H1 (cell line): ENCODE measurements around the gene PTPRG. TPM values are rescaled to one million over a fixed set of nuclear protein-coding genes. Genes with fewer than 3 reads are reported as not detected.

Source experiments
- CTCF ChIA-PET: fragments of 300-600 bp; sonication (Branson Sonifier 250); formaldehyde crosslinking; loops from one replicate; lab custom pipeline; 2021; ENCODE audit not compliant: partially characterized antibody; lab: Charles Lee
- POLR2A ChIA-PET: fragments of 300-600 bp; sonication (Branson Sonifier 250); formaldehyde crosslinking; loops from one replicate; lab custom pipeline; 2021; ENCODE audit warnings: inconsistent platforms; ENCODE audit not compliant: partially characterized antibody; lab: Charles Lee
- DNase-seq, 2 experiments: peaks; one replicate each; pipeline versions ENCODE4 v3.0.0 to v3.0.0-alpha.2; 2010 to 2022; ENCODE audit warnings: low spot score in 2 of 2, low read depth in 1 of 2, mixed read lengths in 1 of 2
- FAIRE-seq: peaks from 2 replicates; lab custom pipeline; 2011; peaks lifted over from hg19 to GRCh38; lab: Jason Lieb, UNC
- H2AFZ ChIP-seq: 2 replicates; pipeline ENCODE4 v1.8.1; 2012; ENCODE audit warnings: low read length, inconsistent platforms
- H2AK5ac ChIP-seq: 2 replicates; pipeline ENCODE4 v1.6.1; 2013; ENCODE audit warnings: low read depth, low read length
- H2BK120ac ChIP-seq: replicated peaks from 2 replicates; pipeline ENCODE3; 2013; ENCODE audit warnings: low read depth, low read length, inconsistent platforms
- H2BK12ac ChIP-seq: 2 replicates; pipeline ENCODE4 v1.6.1; 2013; ENCODE audit warnings: low read depth, low read length
- H2BK15ac ChIP-seq: 2 replicates; pipeline ENCODE4 v1.6.1; 2013; ENCODE audit warnings: low read length
- H2BK20ac ChIP-seq: 2 replicates; pipeline ENCODE4 v1.6.1; 2013; ENCODE audit warnings: low read length
- H2BK5ac ChIP-seq: 2 replicates; pipeline ENCODE4 v1.6.1; 2013; ENCODE audit warnings: low read depth, low read length
- H3K14ac ChIP-seq: 2 replicates; pipeline ENCODE4 v1.6.1; 2013; ENCODE audit warnings: inconsistent platforms; ENCODE audit not compliant: insufficient read length
- H3K18ac ChIP-seq: 2 replicates; pipeline ENCODE4 v1.6.1; 2013; ENCODE audit warnings: low read length; ENCODE audit errors: extremely low read depth
- H3K23ac ChIP-seq: 2 replicates; pipeline ENCODE4 v1.6.1; 2013; ENCODE audit warnings: inconsistent platforms; ENCODE audit not compliant: insufficient read length
- H3K23me2 ChIP-seq: 2 replicates; pipeline ENCODE4 v1.6.1; 2013; ENCODE audit warnings: low read depth, low read length
- H3K27ac ChIP-seq: 2 replicates; pipeline ENCODE4 v1.6.1; 2011; ENCODE audit warnings: low read depth, low read length, inconsistent platforms
- H3K27me3 ChIP-seq, 4 experiments: replicated peaks in 1 of 4; 1 replicate in 1 of 4; 2 replicates in 3 of 4; pipeline versions ENCODE4 v1.6.1 to v1.8.1; 2011 to 2013; ENCODE audit warnings: low read length in 3 of 4, mild to moderate bottlenecking in 3 of 4, inconsistent platforms in 2 of 4, mixed read lengths in 2 of 4, moderate library complexity in 1 of 4; ENCODE audit not compliant: control insufficient read depth in 3 of 4, insufficient read depth in 3 of 4; ENCODE audit errors: extremely low read depth in 1 of 4
- H3K36me3 ChIP-seq, 4 experiments: 2 replicates each; pipeline versions ENCODE4 v1.6.1 to v1.8.1; 2011 to 2013; ENCODE audit warnings: mild to moderate bottlenecking in 4 of 4, low read length in 3 of 4, moderate library complexity in 2 of 4, control low read depth in 1 of 4, inconsistent platforms in 1 of 4; ENCODE audit not compliant: insufficient read depth in 4 of 4, control insufficient read depth in 2 of 4
- H3K4ac ChIP-seq: replicated peaks from 2 replicates; pipeline ENCODE3; 2013; ENCODE audit warnings: low read length, low read depth, mixed read lengths, inconsistent platforms; ENCODE audit not compliant: insufficient read length
- H3K4me1 ChIP-seq, 4 experiments: replicated peaks in 1 of 4; 1 replicate in 1 of 4; 2 replicates in 3 of 4; pipeline versions ENCODE4 v1.6.1 to v1.8.1; 2011 to 2013; ENCODE audit warnings: low read length in 3 of 4, inconsistent platforms in 2 of 4, mixed read lengths in 1 of 4; ENCODE audit not compliant: insufficient read depth in 4 of 4, control insufficient read depth in 3 of 4
- H3K4me2 ChIP-seq, 2 experiments: 2 replicates each; pipeline versions ENCODE4 v1.6.1 to v1.8.1; 2011 to 2013; ENCODE audit warnings: low read depth in 2 of 2, low read length in 2 of 2, control low read depth in 1 of 2, inconsistent platforms in 1 of 2, mild to moderate bottlenecking in 1 of 2; ENCODE audit not compliant: insufficient read depth in 1 of 2
- H3K4me3 ChIP-seq, 4 experiments: fragments of 200-600, 300-600 bp in 1 of 4; sonication (generic), shearing (Covaris generic), sonication (Bioruptor Twin) in 1 of 4; 2 replicates each; pipeline versions ENCODE4 v1.5.1 to v1.8.1; 2011 to 2016; ENCODE audit warnings: low read length in 4 of 4, low read depth in 3 of 4, control low read depth in 2 of 4, inconsistent platforms in 2 of 4, mild to moderate bottlenecking in 2 of 4, mixed read lengths in 1 of 4, moderate library complexity in 1 of 4; ENCODE audit not compliant: insufficient read depth in 2 of 4; ENCODE audit errors: extremely low read depth in 1 of 4
- H3K56ac ChIP-seq: replicated peaks from 2 replicates; pipeline ENCODE3; 2013; ENCODE audit warnings: low read depth, mild to moderate bottlenecking, mixed read lengths, low read length, inconsistent platforms; ENCODE audit not compliant: insufficient read length
- H3K79me1 ChIP-seq: 2 replicates; pipeline ENCODE4 v1.6.1; 2013; ENCODE audit warnings: low read depth, low read length, control low read depth
- H3K79me2 ChIP-seq, 2 experiments: 2 replicates each; pipeline versions ENCODE4 v1.6.1 to v1.8.1; 2012 to 2013; ENCODE audit warnings: low read length in 2 of 2, mild to moderate bottlenecking in 2 of 2, inconsistent platforms in 1 of 2; ENCODE audit not compliant: insufficient read depth in 2 of 2, control insufficient read depth in 1 of 2
- H3K9ac ChIP-seq, 4 experiments: replicated peaks in 1 of 4; 1 replicate in 1 of 4; 2 replicates in 3 of 4; pipeline versions ENCODE4 v1.6.1 to v1.8.1; 2011 to 2013; ENCODE audit warnings: low read depth in 3 of 4, low read length in 3 of 4, control low read depth in 2 of 4, mild to moderate bottlenecking in 2 of 4, moderate library complexity in 2 of 4, inconsistent platforms in 1 of 4; ENCODE audit errors: extremely low read depth in 1 of 4
- H3K9me3 ChIP-seq, 2 experiments: 2 replicates each; pipeline versions ENCODE4 v1.6.1 to v1.8.1; 2012 to 2013; ENCODE audit warnings: mild to moderate bottlenecking in 2 of 2, moderate library complexity in 2 of 2, control low read depth in 1 of 2, inconsistent platforms in 1 of 2, low read depth in 1 of 2, low read length in 1 of 2, mixed read lengths in 1 of 2; ENCODE audit not compliant: insufficient read depth in 2 of 2
- H4K20me1 ChIP-seq, 2 experiments: replicated peaks in 1 of 2; 2 replicates each; pipeline versions ENCODE3 to v1.8.1; 2011 to 2013; ENCODE audit warnings: inconsistent platforms in 2 of 2, low read length in 2 of 2, mild to moderate bottlenecking in 1 of 2; ENCODE audit not compliant: insufficient read depth in 2 of 2, control insufficient read depth in 1 of 2
- H4K5ac ChIP-seq: 2 replicates; pipeline ENCODE4 v1.6.1; 2013; ENCODE audit warnings: low read length, low read depth, mixed read lengths, inconsistent platforms; ENCODE audit not compliant: insufficient read length
- H4K8ac ChIP-seq: 2 replicates; pipeline ENCODE4 v1.8.0; 2013; ENCODE audit warnings: mild to moderate bottlenecking, moderate library complexity, low read length, inconsistent platforms; ENCODE audit not compliant: insufficient read depth; ENCODE audit errors: extremely low read depth
- H4K91ac ChIP-seq: replicated peaks from 2 replicates; pipeline ENCODE3; 2013; ENCODE audit warnings: low read length, mixed read lengths, inconsistent platforms; ENCODE audit not compliant: insufficient read length
- WGBS, 2 experiments: shearing (Covaris generic) in 1 of 2; methylation state at CpG; one replicate each; pipeline versions ENCODE4 v1.1.6 to v1.1.7; 2013 to 2015; ENCODE audit warnings: low lambda C conversion rate in 2 of 2, mixed read lengths in 2 of 2, inconsistent platforms in 1 of 2, low coverage in 1 of 2, missing lambda C conversion rate in 1 of 2; ENCODE audit not compliant: insufficient replicate concordance in 2 of 2, insufficient coverage in 1 of 2, insufficient read length in 1 of 2; ENCODE audit errors: extremely low coverage in 1 of 2, missing lambda C conversion rate in 1 of 2; 5-methylcytosine and 5-hydroxymethylcytosine counted together
- polyA plus RNA-seq, 7 experiments: library from polyadenylated mRNA; depleted of rRNA in 3 of 7; stranded (reverse) in 5 of 7; unstranded in 2 of 7; fragments of >200 nt in 5 of 7; fragments of 200-250 nt in 2 of 7; gene quantifications; 1 replicate in 5 of 7; 2 replicates in 1 of 7; 4 replicates in 1 of 7; pipeline versions ENCODE4 v1.2.1 to v1.2.3, GENCODE V29; 2011 to 2013; ENCODE audit warnings: missing spikeins in 2 of 7, mixed read lengths in 2 of 7
- total RNA-seq: library from RNA; stranded (reverse); fragmentation: NEBNext Ultra II Directional; extraction: Animal tissue kit (Norgen Biotek cat#: 25700); gene quantifications from 2 replicates; pipeline ENCODE4 v1.2.1, GENCODE V29; 2021

PTPRG gene
- total and polyA plus RNA-seq, 2 of the 8 experiments (the other 6 are each of a cell fraction or from before 2014, with no cell fraction given): 23.3 to 96.2 TPM

DNA sequence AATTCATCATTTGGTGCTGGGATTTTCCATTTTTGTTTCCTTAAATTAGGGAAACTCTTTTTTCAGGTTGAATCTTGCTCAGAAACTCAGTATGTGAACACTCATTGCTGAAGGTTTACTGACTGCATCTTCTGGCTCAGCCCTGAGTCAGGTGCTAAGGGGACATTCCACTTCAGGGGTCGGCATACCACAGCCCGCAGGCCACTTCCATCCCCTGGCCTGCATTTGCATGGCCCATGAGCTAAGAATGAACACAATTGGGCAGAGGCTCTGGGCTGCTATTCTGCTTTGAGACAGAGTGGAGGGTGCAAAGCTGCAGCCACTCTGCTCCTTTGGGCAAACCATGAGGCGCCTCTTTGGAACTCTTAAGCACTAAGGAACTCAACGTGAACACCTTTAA lies 647.0 kb downstream of the PTPRG start:
- Histone ChIP-seq H3K4me1 (peaks cover 0 to 2% (median 0%) of the 10 kb centered on the region in 4 experiments; a peak in 1 of 7 replicates), H3K79me1 (no peaks in the 10 kb centered on the region; the same call in 1 of the 2 replicates), H3K9me3 (no peaks in the 10 kb centered on the region), H3K18ac (no peak overlapping the region), H4K91ac (no peak overlapping the region), H4K20me1 (no peaks in the 10 kb centered on the region), H3K27me3 (no peaks in the 10 kb centered on the region), H2BK15ac (no peak overlapping the region), H4K5ac (no peak overlapping the region), H3K36me3 (peaks cover 0 to 5% (median 4%) of the 10 kb centered on the region in 4 experiments; a peak in 4 of 8 replicates), H2BK120ac (no peak overlapping the region), H3K23me2 (no peaks in the 10 kb centered on the region), H3K23ac (no peak overlapping the region), H3K4ac (no peak overlapping the region), H3K4me2 (no peak overlapping the region), H2AK5ac (no peak overlapping the region), H2BK5ac (no peak overlapping the region), H3K27ac (no peak overlapping the region), H3K9ac (no peak overlapping the region), H2BK12ac (no peak overlapping the region), H2AFZ (no peak overlapping the region), H3K56ac (no peak overlapping the region), H3K4me3 (no peak overlapping the region), H4K8ac (no peak overlapping the region), H2BK20ac (no peak overlapping the region), H3K14ac (no peak overlapping the region), H3K79me2 (no peaks in the 10 kb centered on the region)
- 90% methylated on average over 4 of the region's 4 CpGs; no CpG with 5 or more reads in 1 of the 2 experiments for WGBS, 2 experiments
- FAIRE-seq (no peak), DNase-seq (no peak)
- POLR2A ChIA-PET: interaction anchor here (0.7 to 1.0 kb wide), 2 partner anchors 27 to 699 kb away, joined by 3 read pairs; no protein-coding TSS in a partner anchor
- CTCF ChIA-PET: interaction anchor here (0.5 to 1.2 kb wide), 3 partner anchors 38 to 404 kb away, joined by 3 read pairs; no protein-coding TSS in a partner anchor
